ENCODE measurements around the gene FAM13A.

DNA sequence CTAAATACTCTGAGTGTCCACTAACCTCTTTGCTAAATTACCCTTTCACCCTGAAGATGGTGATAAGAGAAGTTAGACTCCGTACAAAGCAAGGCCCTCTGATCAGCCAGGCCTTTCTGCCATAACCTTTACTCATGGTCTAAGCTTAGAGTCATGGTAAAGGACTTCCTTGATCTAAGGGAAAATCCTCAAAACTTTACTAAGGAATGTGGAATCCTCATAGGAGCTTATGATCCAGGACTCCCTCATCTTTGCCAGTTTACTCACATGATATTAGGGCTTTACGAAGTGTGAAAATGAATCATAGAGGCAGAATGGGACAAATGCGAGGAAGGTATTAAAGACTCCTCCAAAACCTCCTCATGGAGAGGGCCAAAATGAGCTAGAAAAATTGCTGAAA is 7.9 kb upstream of the FAM13A start:
- TF ChIP-seq, protein P1, sequence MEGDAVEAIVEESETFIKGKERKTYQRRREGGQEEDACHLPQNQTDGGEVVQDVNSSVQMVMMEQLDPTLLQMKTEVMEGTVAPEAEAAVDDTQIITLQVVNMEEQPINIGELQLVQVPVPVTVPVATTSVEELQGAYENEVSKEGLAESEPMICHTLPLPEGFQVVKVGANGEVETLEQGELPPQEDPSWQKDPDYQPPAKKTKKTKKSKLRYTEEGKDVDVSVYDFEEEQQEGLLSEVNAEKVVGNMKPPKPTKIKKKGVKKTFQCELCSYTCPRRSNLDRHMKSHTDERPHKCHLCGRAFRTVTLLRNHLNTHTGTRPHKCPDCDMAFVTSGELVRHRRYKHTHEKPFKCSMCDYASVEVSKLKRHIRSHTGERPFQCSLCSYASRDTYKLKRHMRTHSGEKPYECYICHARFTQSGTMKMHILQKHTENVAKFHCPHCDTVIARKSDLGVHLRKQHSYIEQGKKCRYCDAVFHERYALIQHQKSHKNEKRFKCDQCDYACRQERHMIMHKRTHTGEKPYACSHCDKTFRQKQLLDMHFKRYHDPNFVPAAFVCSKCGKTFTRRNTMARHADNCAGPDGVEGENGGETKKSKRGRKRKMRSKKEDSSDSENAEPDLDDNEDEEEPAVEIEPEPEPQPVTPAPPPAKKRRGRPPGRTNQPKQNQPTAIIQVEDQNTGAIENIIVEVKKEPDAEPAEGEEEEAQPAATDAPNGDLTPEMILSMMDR (IDR thresholded peaks at IDR 0.05): no peak
- no peak for TF ChIP-seq POLR2A (IDR thresholded peaks at IDR 0.05)

Measured in esophagus squamous epithelium (tissue), 4 donors.